B cell (primary cell): ENCODE measurements around the gene WDR27.

Experiments
- EZH2 ChIP-seq: IDR thresholded peaks from 2 replicates; pipeline ENCODE4 v1.6.1; 2012; ENCODE audit warnings: borderline replicate concordance, low read depth, mild to moderate bottlenecking, moderate library complexity, low read length; ENCODE audit not compliant: insufficient read depth, poor library complexity, severe bottlenecking
- TF ChIP-seq, protein P1 (sequence below): fragments of 200-600 bp; IDR thresholded peaks from one replicate; pipeline ENCODE4 v1.8.0; 2022; ENCODE audit warnings: antibody characterized with exemption, mild to moderate bottlenecking

DNA sequence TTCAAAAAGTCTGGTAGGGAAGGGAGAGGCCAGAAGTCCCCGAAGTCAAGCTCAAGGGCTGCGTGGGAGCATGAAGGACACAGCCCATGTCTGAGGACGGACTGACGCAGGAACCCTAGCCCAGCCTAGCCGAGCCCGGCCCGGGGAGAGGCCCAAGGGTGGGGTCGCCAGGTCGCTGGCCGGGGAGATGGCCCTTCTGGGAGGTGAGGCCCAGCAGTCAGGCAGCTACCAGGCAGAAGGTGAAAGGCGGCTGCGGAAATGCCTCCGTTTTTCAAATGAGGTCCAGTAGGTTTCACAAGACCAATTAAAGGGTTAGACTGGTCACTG, 44.6 kb downstream of the WDR27 start:
- TF ChIP-seq, protein P1, sequence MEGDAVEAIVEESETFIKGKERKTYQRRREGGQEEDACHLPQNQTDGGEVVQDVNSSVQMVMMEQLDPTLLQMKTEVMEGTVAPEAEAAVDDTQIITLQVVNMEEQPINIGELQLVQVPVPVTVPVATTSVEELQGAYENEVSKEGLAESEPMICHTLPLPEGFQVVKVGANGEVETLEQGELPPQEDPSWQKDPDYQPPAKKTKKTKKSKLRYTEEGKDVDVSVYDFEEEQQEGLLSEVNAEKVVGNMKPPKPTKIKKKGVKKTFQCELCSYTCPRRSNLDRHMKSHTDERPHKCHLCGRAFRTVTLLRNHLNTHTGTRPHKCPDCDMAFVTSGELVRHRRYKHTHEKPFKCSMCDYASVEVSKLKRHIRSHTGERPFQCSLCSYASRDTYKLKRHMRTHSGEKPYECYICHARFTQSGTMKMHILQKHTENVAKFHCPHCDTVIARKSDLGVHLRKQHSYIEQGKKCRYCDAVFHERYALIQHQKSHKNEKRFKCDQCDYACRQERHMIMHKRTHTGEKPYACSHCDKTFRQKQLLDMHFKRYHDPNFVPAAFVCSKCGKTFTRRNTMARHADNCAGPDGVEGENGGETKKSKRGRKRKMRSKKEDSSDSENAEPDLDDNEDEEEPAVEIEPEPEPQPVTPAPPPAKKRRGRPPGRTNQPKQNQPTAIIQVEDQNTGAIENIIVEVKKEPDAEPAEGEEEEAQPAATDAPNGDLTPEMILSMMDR = no peak
- TF ChIP-seq EZH2 = no peak
